DMS153 (cell line): ENCODE data around the gene P3H4.
"Not testable (repeated sequence)": the region's sequence is repeated elsewhere in the genome, so short reads cannot be mapped to it uniquely, and the experiment has no call there.

Source experiments
- DNase-seq: peaks from one replicate; lab custom pipeline; 2025; lab: John Stamatoyannopoulos, UW

P3H4 gene

DNA sequence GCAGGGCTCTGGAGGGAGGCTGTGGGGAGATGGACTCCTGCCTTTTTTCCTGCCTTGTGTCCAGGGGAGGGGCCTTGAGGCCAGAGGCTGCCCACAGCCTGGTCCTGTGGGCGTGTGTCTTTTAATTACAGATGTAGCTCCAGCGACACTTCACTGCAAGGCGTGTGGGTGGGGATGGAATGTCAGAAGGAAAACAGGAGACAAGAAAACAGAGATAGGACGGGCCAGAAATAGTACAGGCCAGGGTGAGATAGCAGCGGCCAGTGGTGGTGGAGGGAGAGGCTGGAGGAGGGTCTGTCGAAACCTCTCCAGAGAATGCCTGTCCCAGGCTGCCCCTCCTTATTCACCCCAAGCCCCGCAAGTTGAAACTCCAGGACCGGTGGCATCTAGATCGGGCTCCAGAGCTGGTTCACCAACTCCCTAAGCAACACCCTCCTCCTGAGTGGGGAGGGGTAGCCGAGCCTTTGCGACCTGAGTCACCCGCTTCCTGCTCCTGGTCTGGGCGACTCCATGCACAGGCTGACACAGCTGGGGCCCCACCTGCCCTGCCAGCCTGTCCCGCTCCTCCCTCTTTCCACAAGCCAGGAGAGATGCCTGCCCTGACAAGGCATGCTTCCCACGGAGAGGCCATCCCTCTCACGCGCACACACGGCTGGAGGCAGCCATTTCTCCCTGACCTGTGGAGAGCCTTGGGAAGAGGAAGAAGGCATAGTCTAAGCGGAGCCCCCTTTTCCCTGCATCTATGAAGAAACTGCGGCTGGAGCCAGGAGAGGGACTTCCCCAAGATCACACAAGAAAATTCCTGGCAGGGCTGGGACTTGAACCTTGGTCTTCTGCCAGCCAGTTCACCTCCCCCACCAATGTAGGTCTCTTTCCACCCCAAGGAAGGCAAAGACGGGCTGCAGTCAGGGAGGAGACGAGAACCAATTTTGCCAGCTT lies 18.6 kb downstream of the P3H4 start:
- DNase-seq, result peak; percentile 16

DNA sequence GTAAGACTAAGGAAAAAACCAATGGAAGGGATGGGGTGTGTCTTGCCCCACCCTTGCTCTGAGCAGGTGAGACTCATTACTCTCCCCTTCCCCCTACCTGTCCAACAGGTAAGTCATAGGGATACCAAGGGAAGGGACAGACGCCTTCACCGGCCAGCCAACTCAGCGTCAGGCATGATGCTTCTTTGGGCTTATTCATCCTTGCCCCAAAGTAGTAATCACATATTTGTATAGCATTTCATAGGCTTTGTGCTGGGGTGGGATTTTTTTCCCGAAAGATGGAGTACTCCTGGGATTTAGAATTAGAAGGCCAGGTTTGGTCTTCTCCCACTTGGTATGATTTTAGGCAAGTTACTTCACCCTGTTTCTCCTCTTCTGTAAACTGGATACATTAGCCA lies 24.7 kb downstream of the P3H4 start:
- DNase-seq, result no peak

DNA sequence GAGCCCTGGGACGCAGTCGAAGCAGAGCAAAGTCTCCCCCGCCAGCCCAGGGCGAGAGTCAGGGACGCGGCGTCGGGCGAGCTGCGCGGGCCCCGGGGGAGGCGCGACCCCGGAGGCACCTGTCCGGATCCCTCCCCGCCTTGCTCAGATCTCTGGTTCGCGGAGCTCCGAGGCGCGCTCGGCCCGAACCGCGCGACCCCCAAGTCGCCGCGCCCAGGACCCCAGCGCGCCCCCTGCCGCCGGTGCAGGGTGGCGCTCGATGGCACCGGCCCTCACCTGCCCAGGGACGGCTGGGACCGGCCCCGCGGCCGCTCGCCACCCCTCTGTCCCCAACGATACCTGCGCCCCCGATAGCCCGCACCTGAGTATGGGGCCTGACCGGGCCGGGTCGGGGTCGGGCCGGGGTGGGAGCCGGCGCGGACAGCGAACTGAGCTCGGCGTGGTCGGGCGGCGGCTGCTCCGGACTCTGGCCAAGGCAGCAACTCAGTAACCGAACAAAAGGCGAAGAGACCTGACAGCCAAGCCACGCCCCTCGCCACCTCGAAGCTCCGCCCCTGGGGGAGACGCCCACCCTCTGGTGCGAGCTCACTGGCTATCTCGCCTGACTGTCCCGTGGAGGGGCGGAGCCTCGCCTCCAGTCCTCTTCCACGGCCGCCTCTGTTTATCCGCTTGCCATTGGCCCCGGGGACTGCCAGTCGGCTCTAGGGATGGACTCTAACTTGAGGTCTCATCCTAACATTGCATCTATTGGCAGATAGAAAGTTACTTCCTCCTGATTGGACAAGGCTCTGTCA lies 25.3 kb downstream of the P3H4 start, which contains the start of gene JUP:
Gene JUP (minus strand): TSS at position 485 of the 794 bp plus-strand sequence. CDS start 14,857 bp downstream, outside the sequence.
- DNase-seq, result peak; percentile 100

DNA sequence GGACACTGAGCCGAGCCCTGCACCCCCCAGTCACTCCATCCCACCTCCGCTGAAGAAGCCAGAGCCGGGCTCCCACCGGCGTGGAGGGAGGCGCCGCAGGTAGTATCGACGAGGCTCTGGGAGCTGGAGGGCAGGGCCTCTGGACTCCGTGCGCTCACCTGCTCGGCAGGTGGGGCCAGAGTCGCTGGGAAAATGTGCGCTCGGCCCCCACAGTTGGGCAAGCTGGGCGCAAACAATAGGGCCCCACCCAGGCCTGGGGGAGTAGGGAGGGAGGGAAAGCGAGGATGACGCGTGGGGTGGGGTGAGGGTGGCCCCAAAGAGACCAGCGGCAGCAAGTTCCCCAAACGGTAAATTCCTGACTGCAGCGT lies 25.9 kb downstream of the P3H4 start:
- peak; percentile 67 for DNase-seq

DNA sequence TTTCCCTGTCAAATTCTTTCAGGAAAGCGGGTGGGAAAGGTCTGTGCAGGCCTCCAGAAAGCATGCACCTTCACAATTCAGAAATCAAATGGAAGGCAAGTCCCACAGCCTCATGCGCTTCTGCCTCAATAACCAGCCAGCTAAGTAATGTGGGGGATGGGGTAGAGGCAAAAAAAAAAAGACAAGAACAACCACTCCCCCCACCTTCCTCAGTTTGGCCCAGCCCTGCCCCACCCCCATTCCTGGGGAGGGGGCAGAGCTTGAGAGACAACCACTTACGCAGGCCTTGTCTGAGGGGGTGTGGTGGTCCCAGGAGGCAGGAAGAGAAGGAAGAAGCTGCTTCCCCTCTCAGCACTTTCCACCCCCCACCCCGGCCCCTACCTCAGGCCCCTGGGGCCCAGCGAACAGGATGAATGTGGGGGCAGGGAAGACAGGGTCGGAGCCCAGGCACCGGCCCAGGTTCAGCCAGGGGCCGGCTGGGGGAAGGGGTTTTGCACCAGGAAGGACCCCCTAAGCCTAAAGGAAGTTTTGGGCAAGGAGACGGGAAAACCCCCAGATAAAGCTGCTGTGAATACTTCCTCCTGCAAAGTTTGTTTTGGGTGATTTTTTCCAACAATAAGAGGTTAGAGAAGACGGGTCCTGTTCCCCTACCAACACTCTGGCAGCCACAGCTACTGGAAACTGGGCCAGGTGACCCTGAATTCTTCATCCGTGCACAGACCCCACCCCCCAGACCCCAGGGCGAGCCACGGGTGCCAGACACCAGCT lies 26.5 kb downstream of the P3H4 start:
- no peak for DNase-seq

DNA sequence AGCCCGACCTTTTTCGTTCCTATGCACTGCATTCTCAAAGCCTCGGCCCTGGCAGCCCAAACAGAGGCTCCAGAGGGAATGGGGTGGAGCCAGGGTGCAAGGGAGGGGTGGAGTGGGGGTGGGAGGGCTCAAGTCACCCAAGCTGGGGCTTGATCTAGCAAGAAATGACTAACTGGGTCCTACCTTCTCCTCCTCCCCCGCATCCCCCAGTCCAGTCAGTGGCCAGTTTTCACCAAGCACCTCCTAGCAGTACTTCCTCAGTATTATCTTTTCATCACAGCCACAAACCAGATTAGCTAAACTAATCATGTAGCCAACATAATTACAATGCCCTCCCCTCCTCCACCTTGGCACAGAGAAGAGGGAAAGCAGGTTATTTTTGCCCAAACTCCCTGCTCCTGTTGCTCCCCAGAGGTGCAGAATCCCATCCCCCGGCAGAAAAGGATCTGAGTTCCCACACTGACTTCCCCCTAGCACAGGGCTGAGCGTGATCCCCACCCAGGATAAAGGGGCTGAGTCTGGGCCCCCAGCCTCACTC lies 27.5 kb downstream of the P3H4 start:
- DNase-seq, result no peak

DNA sequence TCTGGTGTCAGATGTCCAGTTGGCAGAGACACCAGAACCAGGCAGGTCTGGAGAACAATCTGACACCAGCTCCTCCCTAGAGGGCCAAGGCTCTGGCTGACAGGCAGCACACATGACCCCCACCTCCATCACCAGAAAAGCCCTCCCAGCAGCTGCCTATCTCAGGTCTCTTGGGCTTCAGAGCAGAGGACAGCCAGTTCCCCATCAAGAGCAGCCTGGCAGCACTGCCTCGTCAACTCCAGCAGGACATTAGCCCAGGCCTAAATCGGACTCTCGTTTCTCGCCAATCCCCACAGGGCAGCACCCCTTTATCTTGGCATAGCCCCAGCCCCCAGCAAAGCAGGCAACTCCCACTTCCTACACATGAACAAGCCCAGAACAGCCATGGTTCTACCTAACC lies 29.6 kb downstream of the P3H4 start:
- DNase-seq, result no peak

DNA sequence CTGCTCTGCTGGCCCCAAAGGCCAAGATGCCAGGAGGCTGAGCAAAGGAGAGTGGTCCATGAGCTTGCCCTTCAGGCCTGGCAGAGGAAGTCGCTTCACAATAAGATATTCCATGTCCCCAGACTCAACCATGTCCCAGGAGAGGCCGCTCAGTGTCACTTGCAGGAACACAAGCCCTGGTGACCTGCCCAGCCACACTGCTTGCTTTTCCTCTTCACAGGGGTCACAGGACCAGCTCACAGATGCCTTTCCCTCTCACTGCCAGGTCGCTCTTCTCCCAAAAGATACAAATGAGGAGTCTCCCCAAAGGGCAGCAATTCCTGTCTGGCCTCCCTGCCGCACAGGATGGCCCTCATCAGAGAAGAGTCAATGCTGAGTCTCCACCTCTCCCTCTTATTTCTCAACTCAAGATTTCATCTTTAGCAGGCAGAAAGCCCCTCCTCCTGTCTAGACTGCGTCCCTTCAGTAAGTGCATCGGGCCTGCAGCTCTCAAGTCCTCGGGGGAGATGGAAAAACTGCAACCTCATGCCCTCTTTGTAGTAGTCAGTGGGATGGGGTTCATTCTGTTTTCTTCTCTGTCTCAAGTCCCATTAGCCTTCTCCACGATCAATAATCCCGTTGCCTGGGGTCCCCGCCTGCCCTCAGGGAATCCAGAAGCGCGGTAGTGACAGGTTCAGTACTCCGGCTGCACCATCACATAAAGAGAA lies 30.2 kb downstream of the P3H4 start:
- no peak for DNase-seq

DNA sequence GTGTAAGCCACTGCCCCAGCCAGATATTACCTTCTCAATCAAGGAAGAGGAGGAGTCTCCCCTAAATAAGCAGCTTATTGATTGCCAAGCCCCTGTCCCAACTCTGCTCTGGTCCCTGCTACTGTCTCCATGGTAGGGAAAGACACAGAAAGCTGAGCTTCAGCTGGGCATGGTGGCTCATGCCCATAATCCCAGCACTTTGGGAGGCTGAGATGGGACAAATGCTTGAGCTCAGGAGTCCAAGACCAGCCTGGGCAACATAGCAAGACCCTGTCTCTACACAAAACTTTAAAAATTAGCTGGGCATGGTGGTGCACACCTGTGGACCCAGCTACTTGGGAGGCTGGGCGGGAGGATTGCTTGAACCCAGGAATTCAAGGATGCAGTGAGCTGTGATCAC lies 31.8 kb downstream of the P3H4 start:
- DNase-seq, result no peak

DNA sequence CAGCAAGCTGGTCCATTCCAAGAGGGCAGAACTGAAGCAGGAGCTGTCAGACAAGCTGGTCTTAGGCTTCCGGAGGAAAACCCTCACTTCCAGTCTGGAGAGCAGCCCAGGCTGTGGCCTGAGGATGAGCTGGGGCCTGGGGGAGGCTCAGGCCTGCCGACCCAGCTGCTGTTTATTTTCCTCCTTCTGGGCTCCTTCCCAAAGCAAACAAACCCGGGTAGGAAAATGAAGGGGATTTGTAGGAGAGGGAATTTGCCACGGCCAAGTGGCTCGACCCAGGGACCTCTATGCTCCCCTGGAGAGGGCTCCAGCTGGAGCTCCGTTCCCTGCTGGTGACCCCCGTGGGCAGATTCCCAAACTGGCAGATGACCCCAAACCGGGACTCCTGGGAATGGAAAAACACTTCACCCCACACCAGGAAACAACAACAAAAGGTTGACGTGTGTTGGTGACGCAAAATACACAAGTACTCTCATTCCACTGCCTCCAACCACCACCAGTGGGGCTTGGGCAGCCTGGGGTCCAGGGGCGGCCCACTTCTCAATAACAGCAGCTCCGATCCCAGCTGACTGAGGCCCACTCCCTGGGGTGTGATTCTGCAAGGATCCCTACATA lies 34.1 kb downstream of the P3H4 start:
- DNase-seq, result peak; percentile 88

DNA sequence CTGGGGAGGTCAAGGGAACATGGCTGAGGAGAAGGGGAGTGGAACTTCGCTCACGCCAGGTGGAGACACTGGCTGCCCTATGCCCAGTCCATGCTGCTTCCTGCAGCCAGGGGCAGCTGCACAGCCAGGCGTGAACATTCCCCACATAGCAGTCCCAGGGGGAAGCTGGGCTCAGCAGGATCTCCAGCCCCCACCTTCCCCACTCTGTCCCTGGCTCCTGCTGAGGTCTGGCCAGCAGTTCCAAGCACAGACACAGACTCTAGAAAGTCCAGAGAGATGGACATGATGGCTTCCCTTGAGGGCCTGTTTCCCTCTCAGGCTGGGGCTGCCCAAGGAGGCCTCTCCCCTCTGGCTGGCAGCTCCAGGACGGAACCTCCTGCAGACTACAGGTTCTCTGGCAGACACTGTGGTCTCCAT lies 34.6 kb downstream of the P3H4 start:
- peak; percentile 35 for DNase-seq

DNA sequence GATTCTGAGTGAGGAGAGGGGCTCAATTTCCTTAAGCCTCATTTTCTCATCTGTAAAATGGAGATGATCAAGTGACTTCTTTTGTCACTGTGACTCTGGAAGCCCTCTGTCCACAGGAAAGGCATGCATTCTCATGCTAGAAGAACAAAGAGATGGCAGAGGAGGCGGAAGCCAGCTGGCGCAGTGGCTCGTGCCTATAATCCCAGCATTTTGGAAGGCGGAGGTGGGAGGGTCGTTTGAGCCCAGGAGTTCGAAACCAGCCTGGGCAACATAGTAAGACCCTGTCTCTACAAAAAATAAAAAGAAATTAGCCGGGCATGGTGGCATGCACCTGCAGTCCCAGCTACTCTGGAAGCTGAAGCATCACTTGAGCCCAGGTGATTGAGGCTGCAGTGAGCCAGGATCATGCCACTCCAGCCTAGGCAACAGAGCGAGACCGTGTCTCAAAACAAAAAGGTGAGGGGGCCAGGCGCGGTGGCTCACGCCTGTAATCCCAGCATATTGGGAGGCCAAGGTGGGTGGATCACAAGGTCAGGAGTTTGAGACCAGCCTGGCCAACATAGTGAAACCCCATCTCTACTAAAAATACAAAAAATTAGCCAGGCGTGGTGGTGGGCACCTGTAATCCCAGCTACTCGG lies 35.4 kb downstream of the P3H4 start:
- not testable (repeated sequence) for DNase-seq

DNA sequence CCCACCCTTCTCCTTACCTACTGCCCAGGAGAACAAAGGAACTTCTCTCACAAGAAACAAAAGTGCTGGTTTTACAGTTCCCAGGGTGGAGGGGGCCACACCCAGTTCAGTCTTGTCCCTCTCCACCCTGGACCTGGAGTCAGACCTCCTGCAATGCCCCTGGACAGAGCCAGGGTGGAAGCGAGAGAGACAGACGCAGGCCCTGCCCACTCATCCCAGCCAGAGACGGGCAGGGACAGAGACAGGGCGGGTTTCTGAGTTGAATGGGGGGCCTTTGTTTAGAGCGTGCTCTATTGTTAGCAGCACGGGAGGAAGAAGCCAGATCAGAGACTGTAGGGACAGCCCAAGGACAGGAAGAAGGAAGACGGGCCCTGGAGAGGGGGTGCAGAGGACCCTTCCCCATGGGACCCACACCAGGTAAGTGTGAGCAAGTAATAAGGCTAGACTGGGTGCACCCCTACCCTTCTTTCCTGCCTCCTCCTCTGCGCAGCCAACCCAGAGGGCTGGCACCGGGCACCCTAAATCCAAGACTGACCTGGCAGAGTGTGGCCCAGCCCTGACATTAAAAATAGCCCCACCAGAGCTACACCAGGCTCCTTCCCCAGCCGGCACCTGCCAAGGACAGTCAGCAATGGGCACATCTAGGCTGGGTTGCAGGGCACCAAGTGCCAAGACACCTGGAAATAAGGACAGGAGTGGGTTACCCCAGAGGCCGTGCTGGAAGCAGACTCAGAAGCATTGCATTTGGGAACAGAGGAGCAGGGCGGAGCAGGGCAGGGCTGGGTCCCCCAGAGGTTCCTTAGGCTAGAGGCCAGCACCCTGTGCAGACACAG lies 36.1 kb downstream of the P3H4 start:
- DNase-seq, result no peak

DNA sequence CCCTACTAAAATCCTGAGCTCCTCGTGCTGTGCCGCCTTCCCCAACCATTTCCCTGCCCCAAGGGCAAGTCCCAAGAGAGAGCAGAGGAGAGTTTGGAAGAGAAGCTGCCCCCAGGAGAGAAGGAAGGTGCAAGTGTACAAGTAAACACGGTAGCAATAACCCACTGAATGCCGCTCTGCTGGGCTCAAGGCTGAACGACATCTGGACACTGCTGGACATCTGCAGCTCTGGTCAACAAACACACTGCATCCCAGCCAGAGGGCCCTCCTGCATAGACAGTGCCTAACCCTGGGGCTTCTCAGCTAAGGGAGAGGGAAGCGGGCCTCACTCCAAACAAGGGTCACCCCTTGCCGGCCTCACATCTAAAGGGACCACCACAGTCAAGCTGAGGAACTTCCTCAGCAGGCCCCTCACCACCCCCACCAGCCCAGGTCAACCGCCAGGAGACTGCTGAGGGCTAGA lies 38.0 kb downstream of the P3H4 start:
- DNase-seq, result no peak

DNA sequence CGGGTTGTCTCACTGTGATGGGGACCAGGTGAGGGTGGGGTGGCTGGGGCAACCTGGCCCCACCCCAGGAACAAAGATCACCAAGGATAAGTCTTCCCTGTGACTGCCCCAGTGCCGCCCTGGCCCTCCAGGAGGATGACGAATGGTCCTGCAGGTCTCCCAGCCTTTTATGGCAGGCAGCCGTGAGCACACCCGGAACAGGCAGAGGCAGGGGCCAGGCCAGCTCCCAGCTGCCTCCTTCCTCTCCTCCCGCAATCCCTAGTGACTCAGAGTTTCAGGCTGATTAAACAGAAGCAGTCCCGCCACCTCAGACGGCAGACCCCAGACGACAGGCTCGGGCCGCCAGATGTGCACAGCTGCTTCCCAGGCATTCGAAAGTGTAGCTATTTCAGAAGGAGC lies 38.6 kb downstream of the P3H4 start:
- no peak for DNase-seq

DNA sequence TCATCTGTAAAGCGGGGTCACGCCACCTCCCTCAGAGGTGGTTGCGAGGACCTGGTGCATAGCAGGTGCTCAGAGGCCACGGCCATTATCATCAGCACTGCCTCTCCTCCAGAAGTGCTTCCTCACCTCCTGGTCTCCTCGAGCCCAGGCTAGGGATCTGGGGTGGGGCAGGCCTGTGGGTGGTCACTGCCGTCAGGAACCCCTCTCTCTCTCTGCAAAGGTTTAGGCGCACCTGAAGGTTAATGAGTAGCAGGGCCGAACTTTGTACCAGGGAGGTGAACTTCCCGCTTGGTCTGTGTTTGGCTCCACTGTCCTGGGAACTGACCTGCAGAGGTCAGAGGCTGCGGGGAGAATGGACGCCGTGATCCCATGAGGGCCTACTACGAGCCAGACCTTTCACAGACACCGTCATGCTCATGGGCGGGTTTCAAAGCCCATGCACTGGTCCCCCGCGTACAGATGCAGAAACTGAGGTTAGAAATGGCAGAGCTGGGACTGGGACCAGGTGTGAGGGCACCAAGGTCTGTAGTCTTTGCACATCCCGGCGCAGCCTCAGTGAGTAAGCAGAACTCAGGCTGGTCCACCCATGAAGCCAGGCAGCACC lies 39.1 kb downstream of the P3H4 start:
- DNase-seq, result no peak

DNA sequence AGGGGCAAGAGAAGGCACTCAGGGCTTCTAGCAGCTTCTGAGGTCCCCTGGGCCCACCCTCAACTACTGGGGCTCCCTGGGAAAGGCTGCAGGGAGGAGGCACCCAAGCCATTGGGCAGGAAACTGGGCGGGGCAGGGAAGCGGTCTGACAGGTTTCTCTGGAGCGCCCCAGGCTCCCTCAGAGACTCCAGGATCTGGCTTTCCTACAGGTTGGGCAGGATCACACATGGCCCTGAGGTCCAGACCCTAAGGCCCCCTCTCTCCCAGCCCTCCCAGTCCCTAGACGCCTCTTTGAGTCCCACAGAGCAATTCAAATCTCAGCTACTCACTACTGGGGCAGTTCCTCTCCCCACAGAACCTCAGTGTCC lies 39.5 kb downstream of the P3H4 start:
- DNase-seq, result peak; percentile 47

DNA sequence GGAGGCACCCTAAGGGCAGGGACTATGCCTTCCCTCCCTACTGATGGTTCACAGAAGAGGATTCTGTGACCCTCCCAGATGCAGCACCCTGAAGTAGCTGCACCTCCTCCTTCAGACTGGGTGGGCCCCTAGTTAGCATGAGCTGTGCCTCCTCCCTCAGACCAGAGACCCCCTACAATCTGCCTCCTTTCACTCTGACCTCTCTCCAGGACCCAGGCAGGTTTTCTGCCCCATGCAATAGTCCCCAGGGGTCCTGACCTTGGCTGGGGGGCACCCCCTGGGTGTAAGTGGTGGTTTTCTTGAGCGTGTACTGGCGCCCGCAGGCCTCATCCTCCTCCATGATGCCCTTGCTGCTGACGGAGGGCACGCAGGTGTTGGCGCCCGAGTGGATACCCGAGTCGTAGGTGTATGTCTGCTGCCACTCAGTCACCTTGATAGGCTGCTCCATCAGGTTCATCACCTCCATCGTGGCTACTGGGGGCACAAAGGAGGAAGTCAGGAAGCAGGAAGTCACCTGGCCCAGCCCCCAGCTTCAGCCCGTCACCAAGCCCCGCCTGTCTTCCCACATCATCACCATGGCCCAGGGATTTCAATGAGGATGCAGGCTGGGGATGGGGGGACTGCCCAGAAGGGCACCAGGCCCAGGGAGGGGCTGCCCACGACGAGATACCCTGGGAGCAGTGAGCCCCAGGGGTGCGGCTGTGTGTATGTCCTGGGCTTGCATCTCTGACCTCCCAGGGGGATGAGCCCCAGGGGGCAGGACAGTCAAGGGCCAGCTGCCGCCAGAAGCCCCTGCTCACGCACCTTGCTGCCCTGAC lies 40.2 kb downstream of the P3H4 start:
- DNase-seq, result no peak
